Measurements from ENCODE around the gene CLEC1A. TPM values are rescaled to one million over a fixed set of nuclear protein-coding genes. Genes with fewer than 3 reads are reported as not detected.

The CLEC1A gene
- total RNA-seq, 4 donors from 2014 or later = 2.6 to 22.6 (median 13.8) TPM

DNA sequence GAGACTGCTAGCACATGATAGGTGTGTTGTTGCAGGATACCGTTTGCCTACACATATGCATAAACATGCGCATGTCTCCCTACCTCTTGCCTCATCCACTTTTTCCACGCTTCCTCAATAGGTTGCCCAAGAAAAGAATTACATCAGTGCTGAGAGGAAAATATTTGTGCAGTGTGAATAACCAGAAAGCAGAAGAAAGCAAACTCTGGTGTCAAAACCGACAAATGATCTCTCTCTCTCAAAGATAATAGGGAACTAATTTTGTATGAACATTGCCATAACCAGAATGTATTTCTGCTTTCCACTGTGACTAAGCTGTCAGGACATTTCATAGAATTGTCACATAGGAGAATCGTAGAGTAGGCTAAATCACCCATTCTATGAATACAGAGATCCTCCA lies 29.9 kb upstream of the CLEC1A start:
- H3K27ac ChIP-seq = no peak overlapping the region
- TF ChIP-seq, protein P1, sequence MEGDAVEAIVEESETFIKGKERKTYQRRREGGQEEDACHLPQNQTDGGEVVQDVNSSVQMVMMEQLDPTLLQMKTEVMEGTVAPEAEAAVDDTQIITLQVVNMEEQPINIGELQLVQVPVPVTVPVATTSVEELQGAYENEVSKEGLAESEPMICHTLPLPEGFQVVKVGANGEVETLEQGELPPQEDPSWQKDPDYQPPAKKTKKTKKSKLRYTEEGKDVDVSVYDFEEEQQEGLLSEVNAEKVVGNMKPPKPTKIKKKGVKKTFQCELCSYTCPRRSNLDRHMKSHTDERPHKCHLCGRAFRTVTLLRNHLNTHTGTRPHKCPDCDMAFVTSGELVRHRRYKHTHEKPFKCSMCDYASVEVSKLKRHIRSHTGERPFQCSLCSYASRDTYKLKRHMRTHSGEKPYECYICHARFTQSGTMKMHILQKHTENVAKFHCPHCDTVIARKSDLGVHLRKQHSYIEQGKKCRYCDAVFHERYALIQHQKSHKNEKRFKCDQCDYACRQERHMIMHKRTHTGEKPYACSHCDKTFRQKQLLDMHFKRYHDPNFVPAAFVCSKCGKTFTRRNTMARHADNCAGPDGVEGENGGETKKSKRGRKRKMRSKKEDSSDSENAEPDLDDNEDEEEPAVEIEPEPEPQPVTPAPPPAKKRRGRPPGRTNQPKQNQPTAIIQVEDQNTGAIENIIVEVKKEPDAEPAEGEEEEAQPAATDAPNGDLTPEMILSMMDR (IDR thresholded peaks at IDR 0.05) = no peak
- TF ChIP-seq POLR2A (IDR thresholded peaks at IDR 0.05) = no peak
- intact Hi-C loops (cut with DNase I; ENCODE audit: low total_unique reads) = no loop called here
- no peaks in the 10 kb centered on the region for H3K4me1 ChIP-seq
- DNase-seq = no peak
- H3K9me3 ChIP-seq = no peaks in the 10 kb centered on the region
- no peak overlapping the region for H3K4me3 ChIP-seq
- no peaks in the 10 kb centered on the region for H3K36me3 ChIP-seq
- H3K27me3 ChIP-seq = no peaks in the 10 kb centered on the region

DNA sequence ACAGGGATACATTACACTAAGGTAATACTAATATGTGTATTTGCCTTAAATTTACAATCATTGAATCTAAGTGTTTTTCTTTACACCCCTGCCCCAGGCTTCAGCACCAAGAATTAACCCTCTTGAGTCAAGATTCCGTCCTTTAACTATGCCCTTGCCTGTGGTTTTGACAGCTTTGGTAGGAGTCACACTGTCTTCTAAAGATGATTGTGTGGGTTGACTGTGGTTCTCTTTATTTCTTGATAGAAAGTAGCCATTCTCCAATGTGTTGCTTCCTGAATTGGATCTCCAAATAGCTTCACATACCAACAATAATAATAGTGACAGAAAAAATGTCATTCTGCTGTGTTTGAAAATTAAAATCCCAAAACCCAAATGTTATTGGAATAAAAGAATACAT lies 27.6 kb upstream of the CLEC1A start:
- no peak for DNase-seq
- H3K27me3 ChIP-seq = no peaks in the 10 kb centered on the region
- TF ChIP-seq POLR2A (IDR thresholded peaks at IDR 0.05) = no peak
- TF ChIP-seq, protein P1 (IDR thresholded peaks at IDR 0.05) = no peak
- H3K4me3 ChIP-seq = no peak overlapping the region
- no peak overlapping the region for H3K27ac ChIP-seq
- H3K9me3 ChIP-seq = no peaks in the 10 kb centered on the region
- H3K36me3 ChIP-seq = no peaks in the 10 kb centered on the region
- intact Hi-C loops (cut with DNase I; ENCODE audit: low total_unique reads) = no loop called here
- no peaks in the 10 kb centered on the region for H3K4me1 ChIP-seq

GRCh38 chr12:10122689-10123088 lies 23.9 kb upstream of the CLEC1A start:
- H3K4me1 ChIP-seq = no peaks in the 10 kb centered on the region
- intact Hi-C loops (cut with DNase I; ENCODE audit: low total_unique reads) = no loop called here
- H3K9me3 ChIP-seq = no peaks in the 10 kb centered on the region
- TF ChIP-seq POLR2A (IDR thresholded peaks at IDR 0.05) = no peak
- TF ChIP-seq, protein P1 (IDR thresholded peaks at IDR 0.05) = no peak
- H3K27ac ChIP-seq = no peak overlapping the region
- H3K27me3 ChIP-seq = no peaks in the 10 kb centered on the region
- DNase-seq = no peak
- no peak overlapping the region for H3K4me3 ChIP-seq
- H3K36me3 ChIP-seq = no peaks in the 10 kb centered on the region

DNA sequence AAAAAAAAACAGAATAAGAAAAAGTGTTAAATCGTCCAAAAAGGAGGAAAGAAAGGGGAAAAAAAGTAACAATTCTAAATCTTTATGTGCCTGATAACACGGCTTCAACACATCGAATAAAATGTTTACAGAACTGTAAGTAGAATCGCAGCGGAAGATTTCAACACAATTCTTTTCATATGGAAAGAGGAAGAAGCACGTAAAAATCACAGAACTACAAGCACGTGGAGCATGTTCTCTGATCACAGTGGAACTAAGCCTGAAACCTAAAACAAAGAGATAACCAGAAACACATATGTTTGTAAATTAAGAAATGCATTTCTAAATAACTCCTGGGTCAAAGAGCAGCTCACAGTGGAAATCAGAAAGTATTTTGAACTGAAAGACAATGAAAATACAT lies 22.5 kb upstream of the CLEC1A start:
- Histone ChIP-seq H3K27ac (no peak overlapping the region), H3K36me3 (no peaks in the 10 kb centered on the region), H3K27me3 (no peaks in the 10 kb centered on the region), H3K4me1 (no peaks in the 10 kb centered on the region), H3K4me3 (no peak overlapping the region), H3K9me3 (no peaks in the 10 kb centered on the region)
- TF ChIP-seq, protein P1 (IDR thresholded peaks at IDR 0.05) = no peak
- no peak for TF ChIP-seq POLR2A (IDR thresholded peaks at IDR 0.05)
- intact Hi-C loops (cut with DNase I; ENCODE audit: low total_unique reads) = no loop called here
- DNase-seq = no peak

DNA sequence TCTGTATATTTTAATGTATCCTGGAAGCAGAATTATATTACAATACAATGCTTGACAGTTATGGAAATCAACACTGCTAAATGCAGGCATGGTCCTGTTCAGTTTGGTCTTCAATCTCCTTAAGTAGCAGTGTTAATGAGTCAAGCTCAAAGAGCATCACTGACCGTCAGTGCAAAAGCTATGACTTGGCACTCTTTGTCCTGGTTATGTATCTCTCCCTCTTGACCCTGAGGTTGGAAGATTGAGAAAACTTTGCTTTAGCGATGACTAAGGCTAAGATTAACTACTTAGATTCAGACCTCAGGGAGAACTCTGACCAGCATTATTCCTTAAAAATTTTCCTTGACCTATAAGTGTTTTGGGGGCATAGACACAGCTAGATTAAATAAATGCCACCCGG lies 20.3 kb upstream of the CLEC1A start:
- no peaks in the 10 kb centered on the region for H3K9me3 ChIP-seq
- no peak for DNase-seq
- H3K4me3 ChIP-seq = no peak overlapping the region
- intact Hi-C loops (cut with DNase I; ENCODE audit: low total_unique reads) = no loop called here
- TF ChIP-seq, protein P1 (IDR thresholded peaks at IDR 0.05) = no peak
- no peak for TF ChIP-seq POLR2A (IDR thresholded peaks at IDR 0.05)
- H3K4me1 ChIP-seq = no peaks in the 10 kb centered on the region
- no peaks in the 10 kb centered on the region for H3K27me3 ChIP-seq
- no peak overlapping the region for H3K27ac ChIP-seq
- no peaks in the 10 kb centered on the region for H3K36me3 ChIP-seq

Data from uterus (tissue), 4 donors.